HepG2 (cell line): ENCODE results near the gene PRKCE. TPM values are rescaled to one million over a fixed set of nuclear protein-coding genes. Genes with fewer than 3 reads are reported as not detected.

ENCODE experiments used
- BHLHE40 ChIP-seq: IDR thresholded peaks from 2 replicates; pipeline ENCODE4 v1.6.1; 2011; ENCODE audit warnings: low read length, improper control_type of control experiment
- CBFB ChIP-seq: sonication (generic); formaldehyde crosslinking; IDR thresholded peaks from 2 replicates; pipeline ENCODE4 v1.4.0; 2020; ENCODE audit warnings: missing genetic modification reagents
- IRF2 ChIP-seq: IDR thresholded peaks from 2 replicates; pipeline ENCODE4 v1.6.1; 2018; ENCODE audit warnings: missing genetic modification reagents, missing compliant biosample characterization
- JUN ChIP-seq: sonication (generic); formaldehyde crosslinking; IDR thresholded peaks from 2 replicates; pipeline ENCODE4 v1.4.0; 2020; ENCODE audit warnings: mild to moderate bottlenecking, missing genetic modification reagents
- KDM2A ChIP-seq: sonication (generic); formaldehyde crosslinking; IDR thresholded peaks from 2 replicates; pipeline ENCODE4 v1.4.0; 2020; ENCODE audit warnings: low read depth, missing genetic modification reagents, borderline replicate concordance
- KDM6A ChIP-seq: IDR thresholded peaks from 2 replicates; pipeline ENCODE4 v1.6.1; 2016; ENCODE audit warnings: low read depth
- MEIS2 ChIP-seq: sonication (generic); formaldehyde crosslinking; IDR thresholded peaks from 2 replicates; pipeline ENCODE4 v1.9.0; 2021; ENCODE audit warnings: mild to moderate bottlenecking, missing genetic modification reagents
- MTF1 ChIP-seq: sonication (generic); formaldehyde crosslinking; IDR thresholded peaks from 2 replicates; pipeline ENCODE4 v1.5.0; 2020; ENCODE audit warnings: missing genetic modification reagents
- NONO ChIP-seq, 2 experiments: fragments of 450-650 bp in 1 of 2; sonication (generic) in 1 of 2; formaldehyde crosslinking in 1 of 2; IDR thresholded peaks in 1 of 2; conservative IDR thresholded peaks in 1 of 2; 2 replicates each; pipeline versions ENCODE4 v1.6.1 to v1.8.0; 2017 to 2022; ENCODE audit warnings: mild to moderate bottlenecking in 1 of 2, missing genetic modification reagents in 1 of 2, moderate library complexity in 1 of 2
- SIN3A ChIP-seq: IDR thresholded peaks from 2 replicates; pipeline ENCODE4 v1.6.1; 2011; ENCODE audit warnings: low read depth, mild to moderate bottlenecking, control low read depth, low read length, borderline replicate concordance
- ZNF430 ChIP-seq: sonication (generic); formaldehyde crosslinking; IDR thresholded peaks from 2 replicates; pipeline ENCODE4 v1.9.0; 2021; ENCODE audit warnings: mild to moderate bottlenecking, missing genetic modification reagents
- ZNF44 ChIP-seq: sonication (generic); formaldehyde crosslinking; IDR thresholded peaks from 2 replicates; pipeline ENCODE4 v1.5.1; 2020; ENCODE audit warnings: mild to moderate bottlenecking, missing genetic modification reagents
- ZNF552 ChIP-seq: sonication (generic); formaldehyde crosslinking; IDR thresholded peaks from 2 replicates; pipeline ENCODE4 v1.9.0; 2022; ENCODE audit warnings: missing genetic modification reagents, mild to moderate bottlenecking, borderline replicate concordance
- polyA plus RNA-seq, 8 experiments: library from polyadenylated mRNA; depleted of rRNA in 3 of 8; stranded (reverse) in 7 of 8; unstranded in 1 of 8; fragments of >200 nt; fragmentation: Illumina TruSeq in 4 of 8; extraction: Trizol in 4 of 8; gene quantifications; 2 replicates each; pipeline versions ENCODE4 v1.2.1 to v1.2.3, GENCODE V29; 2011 to 2016; ENCODE audit warnings: low read depth in 4 of 8, missing spikeins in 1 of 8, mixed read lengths in 1 of 8; ENCODE audit not compliant: insufficient read depth in 1 of 8
- total RNA-seq, 5 experiments: library from RNA; depleted of rRNA; stranded (reverse); fragments of >200 nt; fragmentation: Illumina TruSeq; extraction: Trizol; gene quantifications; 2 replicates each; pipeline ENCODE4 v1.2.3, GENCODE V29; 2016; ENCODE audit warnings: low read depth in 1 of 5
- TF ChIP-seq, protein P1 (sequence below), 2 experiments: fragments of 450-650 bp in 1 of 2; sonication (generic) in 1 of 2; formaldehyde crosslinking; IDR thresholded peaks; 2 replicates each; pipeline versions ENCODE4 v1.5.0 to v1.8.0; 2020 to 2022; ENCODE audit warnings: mild to moderate bottlenecking in 1 of 2, missing genetic modification reagents in 1 of 2
- TF ChIP-seq, protein P2 (sequence below): sonication (generic); formaldehyde crosslinking; IDR thresholded peaks from 2 replicates; pipeline ENCODE4 v1.8.0; 2023; ENCODE audit warnings: mild to moderate bottlenecking, missing genetic modification reagents
- TF ChIP-seq, protein P3 (sequence below): sonication (generic); formaldehyde crosslinking; IDR thresholded peaks from 2 replicates; pipeline ENCODE4 v1.4.0; 2020; ENCODE audit warnings: mild to moderate bottlenecking, missing genetic modification reagents
- TF ChIP-seq, protein P4 (sequence below): sonication (generic); formaldehyde crosslinking; IDR thresholded peaks from 2 replicates; pipeline ENCODE4 v1.4.0; 2020; ENCODE audit warnings: missing genetic modification reagents, borderline replicate concordance
- TF ChIP-seq, protein P5 (sequence below): sonication (generic); formaldehyde crosslinking; IDR thresholded peaks from 2 replicates; pipeline ENCODE4 v1.4.0; 2020; ENCODE audit warnings: missing genetic modification reagents
- TF ChIP-seq, protein P6 (sequence below), 2 experiments: sonication (generic) in 1 of 2; formaldehyde crosslinking in 1 of 2; IDR thresholded peaks; 2 replicates each; pipeline versions ENCODE4 v1.4.0 to v1.6.1; 2018 to 2020; ENCODE audit warnings: missing genetic modification reagents in 2 of 2, borderline replicate concordance in 1 of 2, low read depth in 1 of 2, mild to moderate bottlenecking in 1 of 2, missing biosample characterization in 1 of 2

PRKCE gene
- total and polyA plus RNA-seq, 2 of the 13 experiments (the other 11 are each of a cell fraction or from before 2014, with no cell fraction given), result 1.0 to 3.9 TPM

DNA sequence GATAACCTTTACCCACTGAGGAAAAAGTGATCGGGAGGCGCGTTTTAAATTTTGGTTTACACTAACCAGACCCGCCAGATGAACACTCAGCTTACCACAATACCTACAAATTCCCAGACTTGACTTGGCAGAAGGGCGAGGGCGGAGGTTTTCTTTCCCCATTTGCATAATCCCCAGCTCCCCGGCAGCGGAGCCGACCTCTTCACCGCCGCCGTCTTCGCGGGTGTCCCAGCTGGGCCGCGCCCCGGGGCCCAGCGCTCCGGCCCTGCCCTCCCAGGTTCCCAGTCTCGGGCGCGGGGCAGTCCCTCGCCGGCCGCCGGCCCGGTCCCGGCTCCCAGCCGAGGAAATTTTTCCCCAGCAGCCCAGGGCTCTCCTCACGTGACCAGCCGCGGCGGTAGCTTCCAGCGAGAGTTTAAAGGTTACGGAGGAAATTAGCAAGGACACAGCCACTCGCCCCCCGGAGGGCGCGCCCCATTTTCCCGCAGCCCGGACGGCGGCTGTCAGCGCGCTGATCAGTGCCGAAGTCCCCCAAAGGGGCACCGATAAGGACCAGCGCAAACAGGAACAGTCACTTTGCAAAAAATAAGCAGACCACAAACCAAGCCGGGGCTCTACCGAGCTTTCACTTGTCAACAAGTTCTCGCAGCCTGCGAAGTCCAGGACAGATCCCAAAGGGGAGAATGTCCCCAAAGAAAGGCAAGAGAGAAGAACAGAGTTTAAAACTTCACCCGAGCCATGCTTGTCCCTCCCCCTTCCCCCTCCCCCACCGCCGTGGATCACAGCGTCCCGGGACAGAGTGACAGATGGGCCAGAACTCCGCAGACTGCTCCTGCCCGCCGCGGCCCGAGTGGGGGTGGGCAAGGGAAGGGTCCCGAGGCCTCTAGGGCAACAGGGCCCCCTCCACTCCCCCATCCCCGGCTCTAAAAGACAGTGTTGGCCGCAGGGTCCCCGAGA, 1.3 kb upstream of the PRKCE start (continued):
- peak; percentile 19; the same call in 1 of the 2 replicates for TF ChIP-seq SIN3A
- TF ChIP-seq BHLHE40, result peak; percentile 91
- TF ChIP-seq ZNF430 (CRISPR knock-in tag), result no peak
- 0 out of 2 replicates have a peak, but pooled peaks have one; percentile 10 for TF ChIP-seq ZNF44 (CRISPR knock-in tag)
- TF ChIP-seq MEIS2 (CRISPR knock-in tag), result peak; percentile 56; the same call in 1 of the 2 replicates
- no peak for TF ChIP-seq ZNF552 (CRISPR knock-in tag)
- TF ChIP-seq IRF2 (CRISPR knock-in tag), result no peak; the same call in 1 of the 2 replicates
- no peak for TF ChIP-seq CBFB (CRISPR knock-in tag)
- TF ChIP-seq NONO (IDR thresholded peaks at IDR 0.05), result no peak
- TF ChIP-seq NONO (CRISPR knock-in tag; conservative IDR thresholded peaks at IDR 0.05), result peak; percentile 34; the same call in 1 of the 2 replicates
- no peak for TF ChIP-seq KDM6A (CRISPR knock-in tag)
- TF ChIP-seq, protein P1, sequence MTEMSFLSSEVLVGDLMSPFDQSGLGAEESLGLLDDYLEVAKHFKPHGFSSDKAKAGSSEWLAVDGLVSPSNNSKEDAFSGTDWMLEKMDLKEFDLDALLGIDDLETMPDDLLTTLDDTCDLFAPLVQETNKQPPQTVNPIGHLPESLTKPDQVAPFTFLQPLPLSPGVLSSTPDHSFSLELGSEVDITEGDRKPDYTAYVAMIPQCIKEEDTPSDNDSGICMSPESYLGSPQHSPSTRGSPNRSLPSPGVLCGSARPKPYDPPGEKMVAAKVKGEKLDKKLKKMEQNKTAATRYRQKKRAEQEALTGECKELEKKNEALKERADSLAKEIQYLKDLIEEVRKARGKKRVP (CRISPR knock-in tag; IDR thresholded peaks at IDR 0.05), result no peak; a peak in 1 of 4 replicates
- no peak for TF ChIP-seq JUN (CRISPR knock-in tag)
- TF ChIP-seq, protein P2, sequence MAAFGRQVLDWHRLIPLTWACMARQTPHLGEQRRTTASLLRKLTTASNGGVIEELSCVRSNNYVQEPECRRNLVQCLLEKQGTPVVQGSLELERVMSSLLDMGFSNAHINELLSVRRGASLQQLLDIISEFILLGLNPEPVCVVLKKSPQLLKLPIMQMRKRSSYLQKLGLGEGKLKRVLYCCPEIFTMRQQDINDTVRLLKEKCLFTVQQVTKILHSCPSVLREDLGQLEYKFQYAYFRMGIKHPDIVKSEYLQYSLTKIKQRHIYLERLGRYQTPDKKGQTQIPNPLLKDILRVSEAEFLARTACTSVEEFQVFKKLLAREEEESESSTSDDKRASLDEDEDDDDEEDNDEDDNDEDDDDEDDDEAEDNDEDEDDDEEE (CRISPR knock-in tag), result no peak
- TF ChIP-seq, protein P3, sequence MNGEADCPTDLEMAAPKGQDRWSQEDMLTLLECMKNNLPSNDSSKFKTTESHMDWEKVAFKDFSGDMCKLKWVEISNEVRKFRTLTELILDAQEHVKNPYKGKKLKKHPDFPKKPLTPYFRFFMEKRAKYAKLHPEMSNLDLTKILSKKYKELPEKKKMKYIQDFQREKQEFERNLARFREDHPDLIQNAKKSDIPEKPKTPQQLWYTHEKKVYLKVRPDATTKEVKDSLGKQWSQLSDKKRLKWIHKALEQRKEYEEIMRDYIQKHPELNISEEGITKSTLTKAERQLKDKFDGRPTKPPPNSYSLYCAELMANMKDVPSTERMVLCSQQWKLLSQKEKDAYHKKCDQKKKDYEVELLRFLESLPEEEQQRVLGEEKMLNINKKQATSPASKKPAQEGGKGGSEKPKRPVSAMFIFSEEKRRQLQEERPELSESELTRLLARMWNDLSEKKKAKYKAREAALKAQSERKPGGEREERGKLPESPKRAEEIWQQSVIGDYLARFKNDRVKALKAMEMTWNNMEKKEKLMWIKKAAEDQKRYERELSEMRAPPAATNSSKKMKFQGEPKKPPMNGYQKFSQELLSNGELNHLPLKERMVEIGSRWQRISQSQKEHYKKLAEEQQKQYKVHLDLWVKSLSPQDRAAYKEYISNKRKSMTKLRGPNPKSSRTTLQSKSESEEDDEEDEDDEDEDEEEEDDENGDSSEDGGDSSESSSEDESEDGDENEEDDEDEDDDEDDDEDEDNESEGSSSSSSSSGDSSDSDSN, result peak; percentile 92
- TF ChIP-seq, protein P4, sequence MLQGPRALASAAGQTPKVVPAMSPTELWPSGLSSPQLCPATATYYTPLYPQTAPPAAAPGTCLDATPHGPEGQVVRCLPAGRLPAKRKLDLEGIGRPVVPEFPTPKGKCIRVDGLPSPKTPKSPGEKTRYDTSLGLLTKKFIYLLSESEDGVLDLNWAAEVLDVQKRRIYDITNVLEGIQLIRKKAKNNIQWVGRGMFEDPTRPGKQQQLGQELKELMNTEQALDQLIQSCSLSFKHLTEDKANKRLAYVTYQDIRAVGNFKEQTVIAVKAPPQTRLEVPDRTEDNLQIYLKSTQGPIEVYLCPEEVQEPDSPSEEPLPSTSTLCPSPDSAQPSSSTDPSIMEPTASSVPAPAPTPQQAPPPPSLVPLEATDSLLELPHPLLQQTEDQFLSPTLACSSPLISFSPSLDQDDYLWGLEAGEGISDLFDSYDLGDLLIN (CRISPR knock-in tag), result no peak
- TF ChIP-seq MTF1, result no peak
- TF ChIP-seq KDM2A (CRISPR knock-in tag), result peak; percentile 70
- TF ChIP-seq, protein P5, sequence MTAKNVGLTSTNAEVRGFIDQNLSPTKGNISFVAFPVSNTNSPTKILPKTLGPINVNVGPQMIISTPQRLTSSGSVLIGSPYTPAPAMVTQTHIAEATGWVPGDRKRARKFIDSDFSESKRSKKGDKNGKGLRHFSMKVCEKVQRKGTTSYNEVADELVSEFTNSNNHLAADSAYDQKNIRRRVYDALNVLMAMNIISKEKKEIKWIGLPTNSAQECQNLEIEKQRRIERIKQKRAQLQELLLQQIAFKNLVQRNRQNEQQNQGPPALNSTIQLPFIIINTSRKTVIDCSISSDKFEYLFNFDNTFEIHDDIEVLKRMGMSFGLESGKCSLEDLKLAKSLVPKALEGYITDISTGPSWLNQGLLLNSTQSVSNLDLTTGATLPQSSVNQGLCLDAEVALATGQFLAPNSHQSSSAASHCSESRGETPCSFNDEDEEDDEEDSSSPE, result peak; percentile 51; the same call in 1 of the 2 replicates
- TF ChIP-seq, protein P6, sequence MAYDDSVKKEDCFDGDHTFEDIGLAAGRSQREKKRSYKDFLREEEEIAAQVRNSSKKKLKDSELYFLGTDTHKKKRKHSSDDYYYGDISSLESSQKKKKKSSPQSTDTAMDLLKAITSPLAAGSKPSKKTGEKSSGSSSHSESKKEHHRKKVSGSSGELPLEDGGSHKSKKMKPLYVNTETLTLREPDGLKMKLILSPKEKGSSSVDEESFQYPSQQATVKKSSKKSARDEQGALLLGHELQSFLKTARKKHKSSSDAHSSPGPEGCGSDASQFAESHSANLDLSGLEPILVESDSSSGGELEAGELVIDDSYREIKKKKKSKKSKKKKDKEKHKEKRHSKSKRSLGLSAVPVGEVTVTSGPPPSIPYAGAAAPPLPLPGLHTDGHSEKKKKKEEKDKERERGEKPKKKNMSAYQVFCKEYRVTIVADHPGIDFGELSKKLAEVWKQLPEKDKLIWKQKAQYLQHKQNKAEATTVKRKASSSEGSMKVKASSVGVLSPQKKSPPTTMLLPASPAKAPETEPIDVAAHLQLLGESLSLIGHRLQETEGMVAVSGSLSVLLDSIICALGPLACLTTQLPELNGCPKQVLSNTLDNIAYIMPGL (CRISPR knock-in tag; IDR thresholded peaks at IDR 0.05; ENCODE audit: borderline replicate concordance in 1 of 2, low read depth in 1 of 2), result peak in 1 of 2 experiments; percentile 14; a peak in 1 of 4 replicates
